A549 (cell line): Measurements from ENCODE around the gene RUNX1.

Experiments used
- PHF8 ChIP-seq: fragments of 200-600 bp; sonication (generic); IDR thresholded peaks from 2 replicates; pipeline ENCODE4 v1.6.1; 2016; ENCODE audit warnings: low read depth, mild to moderate bottlenecking, antibody characterized with exemption, moderate library complexity, borderline replicate concordance
- POLR2A ChIP-seq: IDR thresholded peaks from 2 replicates; pipeline ENCODE4 v1.6.1; 2012; ENCODE audit warnings: mild to moderate bottlenecking, low read length
- TF ChIP-seq, protein P1 (sequence below): fragments of >200 bp; sonication (Bioruptor Twin); formaldehyde crosslinking; IDR thresholded peaks from 3 replicates; pipeline ENCODE4 v1.5.1; 2016

DNA sequence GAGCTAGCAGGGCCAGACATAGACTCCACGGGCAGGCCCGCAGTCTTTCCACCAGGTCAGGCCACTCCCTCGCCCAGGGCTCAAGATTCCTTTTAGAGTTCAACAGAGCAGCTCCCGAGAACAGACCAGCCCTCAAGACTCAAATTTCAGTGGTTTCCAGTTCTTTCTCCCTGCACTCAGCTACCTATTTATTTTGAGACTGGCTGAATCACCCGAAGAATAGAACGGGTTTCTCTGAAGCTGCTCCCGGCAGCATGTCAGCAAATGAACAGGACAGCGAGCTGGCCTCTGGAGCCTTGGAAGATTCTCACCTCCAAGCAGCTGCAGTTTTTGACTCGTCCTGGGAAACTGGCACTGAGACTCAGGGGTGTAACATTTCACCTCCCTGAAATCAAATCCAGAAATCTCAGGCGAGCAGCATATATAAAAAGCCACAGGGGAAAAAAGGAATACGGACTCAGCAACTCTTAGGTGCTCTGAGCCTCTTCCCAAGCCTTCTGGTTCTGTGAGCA is 202.4 kb downstream of the RUNX1 start:
- TF ChIP-seq POLR2A = no peak
- TF ChIP-seq, protein P1, sequence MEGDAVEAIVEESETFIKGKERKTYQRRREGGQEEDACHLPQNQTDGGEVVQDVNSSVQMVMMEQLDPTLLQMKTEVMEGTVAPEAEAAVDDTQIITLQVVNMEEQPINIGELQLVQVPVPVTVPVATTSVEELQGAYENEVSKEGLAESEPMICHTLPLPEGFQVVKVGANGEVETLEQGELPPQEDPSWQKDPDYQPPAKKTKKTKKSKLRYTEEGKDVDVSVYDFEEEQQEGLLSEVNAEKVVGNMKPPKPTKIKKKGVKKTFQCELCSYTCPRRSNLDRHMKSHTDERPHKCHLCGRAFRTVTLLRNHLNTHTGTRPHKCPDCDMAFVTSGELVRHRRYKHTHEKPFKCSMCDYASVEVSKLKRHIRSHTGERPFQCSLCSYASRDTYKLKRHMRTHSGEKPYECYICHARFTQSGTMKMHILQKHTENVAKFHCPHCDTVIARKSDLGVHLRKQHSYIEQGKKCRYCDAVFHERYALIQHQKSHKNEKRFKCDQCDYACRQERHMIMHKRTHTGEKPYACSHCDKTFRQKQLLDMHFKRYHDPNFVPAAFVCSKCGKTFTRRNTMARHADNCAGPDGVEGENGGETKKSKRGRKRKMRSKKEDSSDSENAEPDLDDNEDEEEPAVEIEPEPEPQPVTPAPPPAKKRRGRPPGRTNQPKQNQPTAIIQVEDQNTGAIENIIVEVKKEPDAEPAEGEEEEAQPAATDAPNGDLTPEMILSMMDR = no peak
- no peak for TF ChIP-seq PHF8
